ENCODE data around the gene SLC7A10.
"Not testable (repeated sequence)": the region's sequence is repeated elsewhere in the genome, so short reads cannot be mapped to it uniquely, and the experiment has no call there.

Gene SLC7A10

GRCh38 chr19:33215438-33216197 is 10.0 kb downstream of the SLC7A10 start:
- DNase-seq, result no peak

- DNase-seq, result no peak
Observed at GRCh38 chr19:33214596-33214995, 11.1 kb downstream of the SLC7A10 start.

GRCh38 chr19:33212436-33213172 is 13.0 kb downstream of the SLC7A10 start:
- no peak for DNase-seq

- DNase-seq, result no peak
Observed at GRCh38 chr19:33211794-33212435, 13.7 kb downstream of the SLC7A10 start.

- DNase-seq, result no peak
Observed at GRCh38 chr19:33210266-33210940, 15.2 kb downstream of the SLC7A10 start.

GRCh38 chr19:33209850-33210230 is 15.8 kb downstream of the SLC7A10 start:
- not testable (repeated sequence) for DNase-seq

- no peak for DNase-seq
Observed at GRCh38 chr19:33208904-33209849, 16.5 kb downstream of the SLC7A10 start.

GRCh38 chr19:33208371-33208895 is 17.2 kb downstream of the SLC7A10 start:
- no peak for DNase-seq

- no peak for DNase-seq
Observed at GRCh38 chr19:33207903-33208302, 17.7 kb downstream of the SLC7A10 start.

GRCh38 chr19:33207040-33207620 is 18.5 kb downstream of the SLC7A10 start:
- no peak for DNase-seq

- DNase-seq, result no peak
Observed at GRCh38 chr19:33206261-33207039, 19.2 kb downstream of the SLC7A10 start.

GRCh38 chr19:33205531-33206260 is 20.0 kb downstream of the SLC7A10 start:
- DNase-seq, result no peak

GRCh38 chr19:33205110-33205509 is 20.5 kb downstream of the SLC7A10 start:
- DNase-seq, result no peak

GRCh38 chr19:33204136-33204973 is 21.3 kb downstream of the SLC7A10 start:
- DNase-seq, result no peak

- no peak for DNase-seq
Observed at GRCh38 chr19:33203529-33203928, 22.1 kb downstream of the SLC7A10 start.

- no peak for DNase-seq
Observed at GRCh38 chr19:33202546-33203507, 22.8 kb downstream of the SLC7A10 start.

- no peak for DNase-seq
Observed at GRCh38 chr19:33201886-33202545, 23.6 kb downstream of the SLC7A10 start.

Data from stimulated activated CD4-positive, alpha-beta T cell treated with anti-CD3 and anti-CD28 coated beads, Interleukin-4, amount 100 ng/mL, for 1 hour (primary cell).